ENCODE data around the gene FSD1. TPM values are rescaled to one million over a fixed set of nuclear protein-coding genes. Genes with fewer than 3 reads are reported as not detected.

Gene FSD1
- total RNA-seq, 1 donor from 2014 or later, result 0.31 TPM

DNA sequence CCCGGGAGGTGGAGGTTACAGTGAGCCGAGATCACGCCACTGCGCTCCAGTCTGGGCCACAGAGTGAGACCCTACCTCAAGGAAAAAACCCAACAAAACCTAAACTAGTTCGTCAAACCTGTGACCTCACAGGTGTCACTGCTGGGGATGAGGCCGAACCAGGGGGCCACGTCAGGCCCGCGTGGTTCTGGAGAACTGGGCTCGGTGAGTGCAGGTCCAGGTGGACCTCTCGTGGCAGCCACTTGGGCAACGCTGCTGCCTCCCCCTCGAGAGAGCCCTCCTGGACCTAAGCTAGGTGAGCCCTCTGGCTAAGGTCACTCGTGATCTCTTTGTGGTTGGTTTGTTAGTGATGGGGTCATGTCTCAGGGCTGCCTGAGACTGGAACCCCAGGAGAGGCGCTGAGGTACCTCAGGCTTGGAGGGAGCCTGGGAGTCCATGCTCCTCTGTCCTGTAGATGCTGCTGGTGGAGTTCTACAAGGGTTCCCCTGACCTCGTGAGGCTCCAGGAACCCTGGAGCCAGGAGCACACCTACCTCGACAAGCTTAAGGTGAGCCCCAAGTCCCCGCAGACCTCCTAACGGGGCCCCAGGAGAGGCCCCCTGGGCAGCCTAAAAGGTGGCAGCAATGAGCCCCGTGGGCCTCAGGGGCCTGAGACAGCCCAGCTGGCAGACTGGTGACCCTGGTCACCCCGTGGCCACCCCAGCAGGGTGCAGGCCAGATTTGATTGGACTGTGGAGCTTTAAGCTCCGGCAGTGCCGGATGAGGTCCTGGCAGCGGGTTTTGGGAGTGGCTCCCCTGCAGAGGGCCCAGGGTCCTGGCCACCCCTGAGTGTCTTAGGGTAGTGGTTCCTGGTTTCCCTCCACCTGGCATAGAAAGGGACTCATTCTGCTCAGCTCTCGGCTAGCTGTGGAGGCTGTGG is 54.6 kb downstream of the FSD1 start:
- no peak for DNase-seq (ENCODE audit: low spot score)
- intact Hi-C loops (cut with DNase I), result no loop called here
- ATAC-seq, result no peak

DNA sequence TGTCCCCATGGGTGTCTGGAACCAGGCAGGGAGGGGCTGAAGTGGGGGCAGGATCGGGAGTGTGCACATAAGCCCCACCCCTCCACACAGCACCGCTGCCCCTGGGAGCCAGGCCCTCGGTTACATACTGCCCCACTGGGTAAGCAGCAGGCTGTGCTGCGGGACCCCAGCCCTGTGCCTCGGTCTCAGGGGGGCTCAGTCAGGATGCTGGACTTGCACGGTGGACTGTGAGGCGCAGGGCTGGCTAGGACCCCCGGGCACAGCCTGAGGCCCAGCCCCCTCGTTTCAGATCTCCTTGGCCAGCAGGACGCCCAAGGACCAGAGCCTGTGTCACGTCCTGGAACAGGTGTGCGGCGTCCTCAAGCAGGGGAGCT is 55.2 kb downstream of the FSD1 start:
- DNase-seq (ENCODE audit: low spot score), result no peak
- peak; percentile 12 for ATAC-seq
- intact Hi-C loops (cut with DNase I), result no loop called here

DNA sequence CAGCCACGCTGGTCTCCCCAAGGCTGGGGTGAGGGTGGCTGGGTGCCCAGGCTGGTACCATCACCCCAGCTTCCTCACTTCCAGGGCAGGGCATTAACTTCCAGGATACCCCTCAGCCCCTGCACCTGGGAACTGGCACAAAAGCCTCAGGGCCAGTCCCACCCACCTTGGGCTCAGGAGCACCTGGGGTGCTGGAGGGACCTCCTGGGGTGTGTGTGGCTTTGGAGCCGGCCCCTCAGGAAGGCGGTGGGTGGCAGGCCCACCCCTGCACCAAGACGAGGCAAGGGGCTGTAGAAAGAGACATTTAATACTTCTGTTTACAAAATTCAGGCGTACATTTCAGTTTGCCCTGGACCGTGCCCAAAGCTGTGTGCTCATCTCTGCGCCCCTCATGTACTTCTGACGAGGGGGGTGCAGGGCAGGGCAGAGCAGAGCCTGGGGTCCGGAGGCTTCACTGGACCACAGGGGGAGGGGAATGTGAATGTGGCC is 55.7 kb downstream of the FSD1 start:
- DNase-seq (ENCODE audit: low spot score) (no peak), ATAC-seq (no peak)
- intact Hi-C loops (cut with DNase I), result loop anchor here (10.0 kb wide), 1 partner anchor 95 kb away; no protein-coding TSS in a partner anchor

DNA sequence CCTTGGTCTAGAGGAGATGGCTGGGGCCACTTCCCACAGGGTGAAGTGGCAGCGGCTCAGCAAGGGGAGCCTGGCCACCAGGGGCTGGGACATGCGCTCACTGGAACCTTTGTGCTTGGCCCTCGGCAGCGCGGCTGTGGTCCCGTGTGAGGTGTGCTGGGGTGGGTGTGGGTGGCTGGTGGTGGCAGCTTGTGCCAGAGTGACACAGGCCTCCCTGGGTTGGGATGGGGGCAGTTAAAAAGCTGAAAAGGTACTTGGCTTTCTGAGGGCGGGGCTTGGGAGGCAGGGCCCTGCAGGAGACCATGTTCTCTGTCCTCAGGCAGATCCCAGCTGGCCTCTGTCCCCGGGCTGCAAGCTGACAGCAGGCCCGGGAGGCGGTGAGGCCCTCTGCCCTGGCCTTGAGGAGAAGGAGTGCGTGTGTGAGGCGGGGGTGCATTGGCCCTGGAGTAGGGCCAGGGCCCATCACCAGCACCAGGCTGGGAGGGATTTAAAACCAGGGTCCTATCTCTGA is 56.3 kb downstream of the FSD1 start:
- ATAC-seq (no peak), DNase-seq (ENCODE audit: low spot score) (no peak)
- intact Hi-C loops (cut with DNase I), result loop anchor here (10.0 kb wide), 1 partner anchor 96 kb away; no protein-coding TSS in a partner anchor

DNA sequence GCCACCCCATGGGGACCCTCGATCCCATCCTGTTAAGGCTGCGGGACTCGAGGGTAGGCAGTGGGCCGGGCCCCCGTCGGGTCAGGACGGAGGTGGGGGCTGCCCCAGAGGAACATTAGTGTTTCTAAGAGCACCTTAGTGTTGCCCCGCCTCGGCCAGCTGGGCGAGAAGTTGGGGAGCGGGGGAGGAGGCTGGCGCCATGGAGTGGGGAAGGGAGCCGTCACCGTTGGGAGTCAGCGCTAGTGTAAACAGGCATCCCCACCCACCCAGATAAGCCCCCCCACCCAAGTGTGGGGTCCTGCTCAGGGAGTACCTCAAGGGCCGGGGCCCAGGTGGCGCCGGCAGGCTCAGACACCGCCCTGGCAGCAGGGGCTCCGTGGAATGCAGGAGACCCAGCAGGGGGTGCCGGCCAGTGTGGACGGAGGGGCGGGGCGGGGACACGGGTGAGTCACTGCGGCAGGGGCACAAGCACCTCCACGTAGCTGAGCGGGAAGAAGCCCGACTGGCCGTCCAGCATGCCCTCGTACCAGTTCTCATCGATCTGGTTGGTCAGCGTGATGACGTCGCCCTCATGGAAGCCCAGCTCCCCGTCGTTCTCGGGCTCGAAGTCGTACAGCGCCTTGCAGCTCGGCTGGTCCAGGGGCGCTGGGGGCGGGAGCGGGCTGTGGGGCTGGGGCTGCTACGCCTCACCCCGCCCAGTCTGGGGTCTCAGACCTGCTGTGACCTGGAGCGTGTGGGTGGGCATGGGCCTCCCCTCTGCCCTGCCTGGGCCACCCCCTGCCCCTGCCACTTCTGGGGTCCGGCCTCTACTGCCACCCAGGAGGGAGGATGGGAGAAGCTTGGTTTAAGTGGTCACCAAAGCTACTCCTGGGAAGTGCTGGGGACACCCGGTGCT is 57.0 kb downstream of the FSD1 start:
- DNase-seq (ENCODE audit: low spot score), result no peak
- ATAC-seq, result no peak
- intact Hi-C loops (cut with DNase I), result loop anchor here (10.0 kb wide), 1 partner anchor 97 kb away; no protein-coding TSS in a partner anchor

DNA sequence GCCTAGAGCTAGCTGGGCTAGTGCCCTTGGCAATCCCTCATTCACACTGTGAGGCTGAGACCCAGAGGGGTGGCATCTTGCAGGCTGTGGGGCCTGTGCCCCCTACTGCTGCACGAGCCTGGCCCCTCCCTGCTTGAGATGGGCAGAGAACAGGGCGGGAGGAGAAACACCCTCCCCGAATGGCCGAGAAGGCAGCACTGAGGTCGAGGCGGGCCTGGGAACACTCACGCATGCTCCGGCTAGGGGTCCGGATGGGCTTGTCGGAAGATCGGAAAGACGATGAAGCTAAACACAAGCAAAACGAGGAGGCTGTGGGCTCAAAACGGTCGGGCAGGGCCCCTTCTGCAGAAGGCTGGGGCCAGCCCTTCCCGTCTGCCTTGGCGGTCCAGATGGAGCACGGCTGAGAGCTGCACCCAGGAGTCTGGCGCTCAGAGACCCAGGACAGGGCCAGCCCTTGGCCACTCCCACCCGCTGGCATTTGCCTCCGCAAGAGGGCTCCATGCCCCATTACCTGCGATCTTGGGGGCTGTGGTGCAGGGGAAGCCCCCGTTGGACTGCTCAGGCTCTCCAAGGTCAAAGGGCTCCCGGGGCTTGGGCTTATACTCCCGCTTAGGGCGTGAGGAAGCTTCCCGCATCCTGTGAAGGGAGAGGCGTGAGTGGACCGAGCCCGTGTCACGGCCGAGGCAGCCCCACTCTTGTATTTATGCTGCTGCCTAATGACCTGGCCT is 57.9 kb downstream of the FSD1 start:
- intact Hi-C loops (cut with DNase I), result loop anchor here (10.0 kb wide), 1 partner anchor 97 kb away; no protein-coding TSS in a partner anchor
- no peak for ATAC-seq
- no peak for DNase-seq (ENCODE audit: low spot score)

DNA sequence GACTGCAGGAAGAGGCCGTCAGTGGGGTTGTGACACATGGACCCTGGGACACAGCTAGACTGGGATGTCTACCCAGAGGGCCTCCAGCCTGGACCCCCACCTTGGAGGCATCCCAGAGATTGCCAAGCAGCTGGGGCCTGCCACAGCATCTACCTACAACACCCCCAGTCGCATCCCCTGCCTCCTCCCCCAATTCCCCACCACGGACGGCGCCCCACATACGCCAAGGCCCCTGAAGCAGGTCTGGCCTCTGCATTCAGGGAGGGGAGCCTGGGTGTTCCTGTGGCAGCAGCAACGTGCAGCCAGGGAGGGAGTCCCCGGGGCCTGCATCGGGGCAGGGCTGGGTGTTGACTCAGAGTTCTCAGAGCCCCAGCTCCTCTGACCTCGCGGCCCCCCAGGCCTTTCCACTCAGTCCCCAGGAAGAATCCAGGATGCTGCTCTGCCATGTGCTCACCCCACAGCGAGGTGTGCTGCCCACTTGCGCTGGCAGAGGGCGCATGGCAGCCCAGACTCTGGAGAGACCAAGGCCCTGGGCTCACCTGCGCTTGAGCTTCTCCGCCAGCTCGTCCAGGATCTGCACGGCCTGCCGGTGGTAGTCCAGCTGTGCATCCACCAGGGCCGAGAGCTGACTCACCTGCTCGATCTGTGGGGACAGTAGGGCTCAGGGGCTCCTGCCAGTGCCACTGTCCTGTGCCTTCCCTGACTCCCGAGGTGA is 58.6 kb downstream of the FSD1 start:
- intact Hi-C loops (cut with DNase I), result loop anchor here (10.0 kb wide), 1 partner anchor 98 kb away; no protein-coding TSS in a partner anchor
- DNase-seq (ENCODE audit: low spot score) (no peak), ATAC-seq (no peak)

DNA sequence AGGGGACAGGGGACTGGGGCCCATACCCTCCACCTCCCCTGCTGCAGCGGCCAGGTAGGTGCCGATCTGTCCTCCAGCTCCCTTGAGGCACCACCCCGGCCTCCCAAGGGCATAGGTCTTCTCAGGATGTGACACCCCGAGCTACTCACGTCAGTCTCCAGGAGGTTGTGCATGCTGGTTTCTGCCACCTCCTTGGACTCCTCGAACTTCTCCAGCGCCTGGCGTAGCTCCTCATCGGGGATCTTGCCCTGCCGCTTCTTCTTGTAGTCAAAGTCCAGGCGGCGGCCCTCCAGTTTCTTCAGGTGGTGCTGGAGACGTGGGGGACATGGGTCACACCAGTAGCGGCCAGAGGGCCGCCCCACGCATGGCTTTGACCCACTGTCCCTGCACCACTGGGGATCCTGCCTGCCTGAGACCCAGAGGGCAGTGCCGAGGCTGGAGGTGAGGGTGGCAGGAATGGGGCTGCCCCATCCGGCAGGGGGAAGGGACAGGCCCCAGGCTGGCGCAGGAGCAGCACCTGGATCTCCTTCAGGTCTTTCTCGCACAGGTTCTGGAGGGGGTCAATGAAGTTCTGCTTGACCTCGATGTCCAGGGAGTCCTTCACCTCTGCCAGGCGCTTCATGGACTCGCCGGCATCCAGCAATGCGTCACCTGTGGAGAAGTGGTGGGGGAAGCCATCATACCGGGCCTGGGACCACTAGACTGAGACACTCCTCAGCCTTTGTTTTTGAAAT is 59.3 kb downstream of the FSD1 start:
- intact Hi-C loops (cut with DNase I), result loop anchor here (10.0 kb wide), 1 partner anchor 99 kb away; no protein-coding TSS in a partner anchor
- ATAC-seq (no peak), DNase-seq (ENCODE audit: low spot score) (no peak)

DNA sequence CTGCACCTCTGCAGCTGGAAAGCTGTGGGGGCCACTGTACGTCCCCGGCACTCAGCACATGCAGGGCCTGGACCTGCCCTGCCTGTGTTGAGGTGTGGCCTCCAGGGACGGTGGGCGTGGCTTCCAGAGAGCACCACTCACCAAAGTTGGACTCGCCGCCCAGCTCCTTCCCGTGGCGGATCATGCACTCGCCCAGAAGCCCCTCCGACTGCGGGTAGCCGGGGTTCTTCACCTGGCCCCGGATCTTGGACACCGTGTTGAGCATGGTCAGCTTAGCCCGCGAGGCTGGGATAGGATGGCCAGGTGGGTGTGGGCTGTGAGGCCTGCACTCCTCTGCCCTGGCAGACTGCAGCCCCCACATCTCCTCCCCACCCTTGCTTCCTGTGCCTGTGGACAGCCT is 60.9 kb downstream of the FSD1 start:
- DNase-seq (ENCODE audit: low spot score) (no peak), ATAC-seq (no peak)
- intact Hi-C loops (cut with DNase I), result loop anchor here (10.0 kb wide), 1 partner anchor 101 kb away; no protein-coding TSS in a partner anchor

DNA sequence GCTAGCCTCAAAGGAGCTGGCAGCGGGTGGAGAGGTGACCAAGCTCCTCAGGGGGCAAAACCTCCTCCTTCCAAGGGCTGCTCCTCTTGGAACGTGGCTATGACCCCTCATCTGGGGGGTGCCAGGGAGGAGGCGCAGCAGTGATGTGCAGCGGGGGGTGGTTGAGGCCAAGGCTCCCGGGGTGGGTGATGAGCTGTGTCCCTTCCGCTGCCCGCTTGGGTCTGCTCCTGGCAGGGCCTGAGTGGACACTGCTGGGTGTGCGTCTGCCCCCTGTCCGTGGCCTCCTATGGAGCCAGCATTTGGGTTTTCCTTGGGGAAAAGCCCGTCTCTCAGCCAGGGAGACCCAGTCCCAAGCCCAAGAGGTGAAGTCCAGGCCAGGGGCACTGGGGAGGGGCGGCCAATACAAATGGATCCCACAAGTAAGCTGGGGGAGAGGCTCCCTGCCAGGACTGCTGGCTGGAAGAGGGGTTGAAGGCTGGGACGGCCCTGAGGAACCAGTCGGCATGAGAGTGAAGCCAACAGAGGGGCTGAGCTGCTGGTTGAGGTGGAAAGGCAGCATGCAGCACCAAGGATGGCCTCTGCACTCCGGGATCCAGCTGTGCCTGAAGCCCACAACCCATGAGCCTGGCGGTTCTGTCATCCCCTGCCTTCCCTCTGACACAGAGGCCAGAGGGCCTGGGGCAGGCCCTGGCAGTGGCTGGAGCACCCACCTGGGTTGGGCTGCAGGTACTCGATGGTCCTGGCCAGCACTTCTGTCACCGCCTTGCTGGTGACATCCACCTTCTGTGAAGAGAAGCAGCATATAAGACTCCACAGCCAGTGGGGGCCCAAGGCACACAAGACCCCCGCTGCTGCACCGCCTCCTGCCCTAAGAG is 61.6 kb downstream of the FSD1 start:
- intact Hi-C loops (cut with DNase I), result loop anchor here (10.0 kb wide), 1 partner anchor 101 kb away; no protein-coding TSS in a partner anchor
- no peak for ATAC-seq
- DNase-seq (ENCODE audit: low spot score), result no peak

DNA sequence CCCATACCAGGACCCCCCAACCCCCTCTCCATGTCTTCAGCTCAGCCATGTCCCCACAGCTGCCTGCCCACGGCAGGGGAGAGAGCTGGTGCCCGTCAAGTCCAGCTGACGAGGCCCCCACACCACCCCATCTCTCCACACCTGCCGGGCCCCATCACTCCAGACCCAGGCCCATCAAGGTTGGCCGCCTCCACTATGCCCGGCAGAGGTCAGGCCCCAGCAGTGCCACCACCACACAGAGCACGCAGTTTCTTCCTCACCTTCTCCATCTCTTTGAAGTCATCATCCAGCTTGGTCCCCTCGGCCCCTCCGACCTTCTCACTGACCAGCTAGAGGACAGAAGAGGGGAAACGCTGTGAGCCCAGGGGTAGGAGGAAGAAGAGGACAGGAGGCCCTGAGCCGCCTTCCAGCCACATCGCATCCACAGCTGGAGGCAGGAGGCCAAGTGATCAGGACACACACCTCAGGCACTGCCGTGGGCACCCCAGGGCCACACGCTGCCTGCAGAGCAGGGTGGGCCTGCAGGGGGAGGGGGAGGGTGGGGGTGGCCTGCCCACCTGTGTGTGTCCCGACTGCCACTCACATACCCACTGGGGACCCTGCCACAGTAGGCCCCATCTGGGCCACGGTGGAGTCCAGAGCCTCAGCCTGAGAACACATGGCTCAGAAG is 62.4 kb downstream of the FSD1 start:
- DNase-seq (ENCODE audit: low spot score) (no peak), ATAC-seq (no peak)
- intact Hi-C loops (cut with DNase I), result loop anchor here (10.0 kb wide), 1 partner anchor 102 kb away; no protein-coding TSS in a partner anchor

DNA sequence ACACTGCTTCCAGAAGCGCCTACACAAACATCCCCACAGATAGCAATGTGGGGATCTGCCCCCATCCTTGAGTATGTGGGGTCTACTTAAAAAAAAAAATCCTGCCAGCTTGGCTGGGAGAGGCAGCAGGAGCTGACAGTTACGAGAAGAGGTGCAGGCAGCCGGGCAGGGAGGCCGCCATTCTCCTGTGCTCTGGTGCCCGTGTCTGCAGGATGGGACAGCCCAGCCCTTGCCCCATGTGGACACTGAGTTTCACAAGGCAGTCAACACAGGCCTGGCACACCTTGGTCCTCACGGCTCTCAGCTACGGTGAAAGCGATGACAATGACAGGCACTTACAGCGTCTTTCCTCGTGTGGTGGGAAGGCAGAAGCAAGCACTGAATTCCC is 62.9 kb downstream of the FSD1 start:
- intact Hi-C loops (cut with DNase I), result loop anchor here (10.0 kb wide), 1 partner anchor 103 kb away; no protein-coding TSS in a partner anchor
- ATAC-seq (no peak), DNase-seq (ENCODE audit: low spot score) (no peak)

DNA sequence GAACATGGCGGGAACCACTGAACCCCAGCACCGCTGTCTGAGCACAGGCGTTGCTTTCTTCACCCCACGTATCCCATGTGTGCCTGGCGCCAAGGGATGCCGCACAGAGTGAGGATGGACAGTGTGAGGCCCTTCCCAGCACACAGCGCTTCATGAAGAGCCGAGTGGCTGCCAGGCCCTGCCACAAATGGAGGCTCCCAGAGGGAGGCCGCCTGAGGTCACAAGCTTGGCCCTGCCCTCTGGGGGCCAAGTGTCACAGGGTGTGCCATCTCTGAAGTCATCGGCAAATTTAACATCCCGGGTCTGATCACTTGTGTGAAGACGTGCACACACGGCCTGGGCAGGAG is 63.4 kb downstream of the FSD1 start:
- DNase-seq (ENCODE audit: low spot score) (no peak), ATAC-seq (no peak)
- intact Hi-C loops (cut with DNase I), result loop anchor here (10.0 kb wide), 1 partner anchor 103 kb away; no protein-coding TSS in a partner anchor

DNA sequence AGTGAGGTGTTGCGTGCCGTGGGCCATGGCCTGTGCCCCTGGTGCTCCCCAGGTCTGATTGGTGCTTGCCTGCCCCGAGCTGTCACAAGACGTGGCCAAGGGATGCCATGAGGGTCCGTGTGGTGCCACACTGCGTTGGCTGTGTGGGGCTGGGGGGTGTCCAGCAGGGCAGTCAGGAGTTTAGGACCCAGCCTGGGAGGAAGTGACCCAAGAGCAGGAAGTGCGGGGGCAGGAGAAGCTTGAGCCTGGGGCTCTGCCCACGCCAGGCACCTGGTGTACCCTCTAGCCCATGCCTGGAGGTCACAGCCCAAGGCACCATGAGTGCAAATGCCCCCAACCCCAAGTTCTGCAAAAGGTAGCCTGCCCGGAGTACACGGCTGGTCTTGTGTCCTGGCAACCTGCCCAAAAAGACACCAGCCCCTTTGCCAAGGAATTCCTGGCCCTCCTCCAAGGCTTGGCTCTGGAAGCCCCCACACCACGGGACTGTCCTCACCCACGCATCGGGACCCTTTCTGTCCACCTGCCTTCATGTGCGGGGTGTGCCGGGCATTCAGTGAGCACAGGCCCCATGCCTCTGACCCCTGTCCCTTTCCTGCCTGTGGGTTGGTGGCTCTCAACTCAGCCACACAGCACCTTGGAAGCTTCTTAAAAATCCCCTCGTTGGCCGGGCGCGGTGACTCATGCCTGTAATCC is 63.9 kb downstream of the FSD1 start:
- intact Hi-C loops (cut with DNase I), result loop anchor here (10.0 kb wide), 1 partner anchor 103 kb away; no protein-coding TSS in a partner anchor
- ATAC-seq (no peak), DNase-seq (ENCODE audit: low spot score) (no peak)
